Activated CD4-positive, alpha-beta memory T cell treated with anti-CD3 and anti-CD28 coated beads, Interleukin-2, amount 10 ng/mL, durations not matched to agents 7 days and 5 days (primary cell): ENCODE results near the gene MISP3. TPM values are rescaled to one million over a fixed set of nuclear protein-coding genes. Genes with fewer than 3 reads are reported as not detected.

Source experiments
- CTCF ChIA-PET: fragments of 350-600 bp; sonication (Branson Sonifier 250); formaldehyde crosslinking; loops from one replicate; lab custom pipeline; 2021; ENCODE audit warnings: antibody characterized with exemption, inconsistent platforms; lab: Charles Lee
- POLR2A ChIA-PET: fragments of 350-600 bp; sonication (Branson Sonifier 250); formaldehyde crosslinking; loops from one replicate; lab custom pipeline; 2021; ENCODE audit warnings: antibody characterized with exemption; lab: Charles Lee
- DNase-seq: peaks from one replicate; pipeline ENCODE4 v3.0.0-alpha.2; 2020
- H3K27ac Mint-ChIP-seq: one replicate; pipeline ENCODE4 v1.8.0; 2021; ENCODE audit warnings: mild to moderate bottlenecking, mixed read lengths
- H3K27me3 Mint-ChIP-seq: one replicate; pipeline ENCODE4 v1.8.0; 2021; ENCODE audit warnings: mixed read lengths
- H3K36me3 Mint-ChIP-seq: one replicate; pipeline ENCODE4 v1.8.0; 2021; ENCODE audit warnings: low read depth, mixed read lengths
- H3K4me1 Mint-ChIP-seq: one replicate; pipeline ENCODE4 v1.8.0; 2021; ENCODE audit warnings: mixed read lengths
- H3K4me3 Mint-ChIP-seq: one replicate; pipeline ENCODE4 v1.8.0; 2021; ENCODE audit warnings: mild to moderate bottlenecking, mixed read lengths
- H3K9me3 Mint-ChIP-seq: one replicate; pipeline ENCODE4 v1.8.0; 2021; ENCODE audit warnings: mixed read lengths
- total RNA-seq, 2 experiments: library from RNA; stranded (reverse); gene quantifications; one replicate each; pipeline ENCODE4 v1.2.3, GENCODE V29; 2021

Gene MISP3
- total RNA-seq, 2 experiments from 2014 or later = 3.2 to 3.5 TPM

- no peak overlapping the region for H3K27ac Mint-ChIP-seq
- DNase-seq = no peak
- POLR2A ChIA-PET = interaction anchor here (8.0 kb wide), 1 partner anchor 15 kb away, joined by 57 read pairs; the partner anchor contains the start of gene ASF1B
Observed at GRCh38 chr19:14119644-14120496, 47.3 kb downstream of the MISP3 start.

GRCh38 chr19:14120497-14120780 lies 47.9 kb downstream of the MISP3 start:
- peaks cover 28% of the 10 kb centered on the region for H3K4me1 Mint-ChIP-seq
- no peaks in the 10 kb centered on the region for H3K27me3 Mint-ChIP-seq
- no peaks in the 10 kb centered on the region for H3K9me3 Mint-ChIP-seq
- no peak overlapping the region for H3K27ac Mint-ChIP-seq
- H3K4me3 Mint-ChIP-seq = no peak overlapping the region
- POLR2A ChIA-PET = interaction anchor here (8.0 kb wide), 1 partner anchor 15 kb away, joined by 57 read pairs; the partner anchor contains the start of gene ASF1B
- DNase-seq = no peak
- CTCF ChIA-PET = no interaction called here
- peaks cover 32% of the 10 kb centered on the region for H3K36me3 Mint-ChIP-seq

More at GRCh38 chr19:14119644-14120496, 47.3 kb downstream of the MISP3 start:
- no peaks in the 10 kb centered on the region for H3K27me3 Mint-ChIP-seq
- no peaks in the 10 kb centered on the region for H3K9me3 Mint-ChIP-seq
- no peak overlapping the region for H3K4me3 Mint-ChIP-seq
- CTCF ChIA-PET = interaction anchor here (3.1 kb wide), 1 partner anchor 17 kb away, joined by 10 read pairs; the partner anchor contains the start of gene ASF1B
- peaks cover 34% of the 10 kb centered on the region for H3K4me1 Mint-ChIP-seq
- peaks cover 26% of the 10 kb centered on the region for H3K36me3 Mint-ChIP-seq

GRCh38 chr19:14122924-14123323 lies 50.3 kb downstream of the MISP3 start:
- Mint-ChIP-seq H3K36me3 (peaks cover 46% of the 10 kb centered on the region), H3K4me3 (no peak overlapping the region), H3K9me3 (no peaks in the 10 kb centered on the region), H3K4me1 (peaks cover 14% of the 10 kb centered on the region), H3K27ac (no peak overlapping the region), H3K27me3 (no peaks in the 10 kb centered on the region)
- ChIA-PET POLR2A (interaction anchor here (1.7 to 2.8 kb wide), 2 partner anchors 10 to 13 kb away, joined by 6 to 15 read pairs; partner anchors contain the start of gene ASF1B), CTCF (interaction anchor here (4.9 kb wide), 1 partner anchor 14 kb away, joined by 25 read pairs; the partner anchor contains the start of gene ASF1B)
- no peak for DNase-seq

Other genes starting within 250 kb of the MISP3 start
- gene NANOS3, start 195.7 kb upstream of the MISP3 start, total RNA-seq = under 1 TPM; 0.65 to 0.95 TPM
- gene BRME1, start 166.7 kb upstream of the MISP3 start, total RNA-seq = 1 to 10 TPM; 3.8 to 4.4 TPM
- gene CC2D1A, start 166.6 kb upstream of the MISP3 start, total RNA-seq = 10 to 100 TPM; 30.6 to 32.7 TPM
- under 1 TPM; 0.35 to 0.48 TPM for gene PODNL1, start 134.4 kb upstream of the MISP3 start, total RNA-seq
- 10 to 100 TPM; 76.2 to 78.4 TPM for gene DCAF15, start 120.3 kb upstream of the MISP3 start, total RNA-seq
- 10 to 100 TPM; 16.8 to 18.6 TPM for gene RFX1, start 66.5 kb upstream of the MISP3 start, total RNA-seq
- gene RLN3, start 44.6 kb upstream of the MISP3 start, total RNA-seq = not detected
- gene IL27RA, start 41.0 kb upstream of the MISP3 start, total RNA-seq = 10 to 100 TPM; 55.5 to 58.1 TPM
- gene PALM3, start 10.7 kb upstream of the MISP3 start, total RNA-seq = not detected
- under 1 TPM in 1 of 2 experiments, not detected in 1; 0.35 TPM for gene C19orf67, start 13.0 kb downstream of the MISP3 start, total RNA-seq
- gene SAMD1, start 18.0 kb downstream of the MISP3 start, total RNA-seq = 10 to 100 TPM; 63.4 to 64.6 TPM
- 10 to 100 TPM; 48.1 to 49.8 TPM for gene PRKACA, start 45.0 kb downstream of the MISP3 start, total RNA-seq
- 10 to 100 TPM; 93.5 to 94.8 TPM for gene ASF1B, start 63.8 kb downstream of the MISP3 start, total RNA-seq
- 1 to 10 TPM; 6.5 to 6.7 TPM for gene ADGRL1, start 133.4 kb downstream of the MISP3 start, total RNA-seq